Suprapubic skin (tissue), 4 donors: ENCODE measurements around the gene SLC36A3. TPM values are rescaled to one million over a fixed set of nuclear protein-coding genes. Genes with fewer than 3 reads are reported as not detected.

Experiments used
- DNase-seq, 2 donors: peaks; one replicate each; pipeline ENCODE4 v3.0.0-alpha.2; 2019; ENCODE audit warnings: low spot score in 2 of 2
- H3K27ac ChIP-seq: fragments of 200-600 bp; sonication (generic); one replicate; pipeline ENCODE4 v1.5.1; 2019
- H3K27me3 ChIP-seq: fragments of 200-600 bp; sonication (generic); one replicate; pipeline ENCODE4 v1.5.1; 2019
- H3K36me3 ChIP-seq: fragments of 200-600 bp; sonication (generic); one replicate; pipeline ENCODE4 v1.5.1; 2019
- H3K4me1 ChIP-seq: fragments of 200-600 bp; sonication (generic); one replicate; pipeline ENCODE4 v1.5.1; 2019
- H3K4me3 ChIP-seq: fragments of 200-600 bp; sonication (generic); one replicate; pipeline ENCODE4 v1.5.1; 2019; ENCODE audit warnings: mild to moderate bottlenecking
- H3K9me3 ChIP-seq: fragments of 200-600 bp; sonication (generic); one replicate; pipeline ENCODE4 v1.5.1; 2019
- CTCF ChIP-seq, 2 donors: fragments of 200-600 bp in 1 of 2; fragments of 450-650 bp in 1 of 2; sonication (generic) in 1 of 2; IDR thresholded peaks; one replicate each; pipeline ENCODE4 v1.5.1; 2016 to 2019; ENCODE audit warnings: antibody characterized with exemption in 2 of 2, mild to moderate bottlenecking in 1 of 2, moderate library complexity in 1 of 2
- EP300 ChIP-seq: sonication (generic); formaldehyde crosslinking; IDR thresholded peaks from one replicate; pipeline ENCODE4 v1.6.1; 2017; ENCODE audit warnings: antibody characterized with exemption
- POLR2A ChIP-seq, 2 donors: fragments of 450-650 bp; IDR thresholded peaks; one replicate each; pipeline ENCODE4 v1.6.1; 2017; ENCODE audit warnings: antibody characterized with exemption in 2 of 2, mild to moderate bottlenecking in 2 of 2, moderate library complexity in 2 of 2
- POLR2AphosphoS5 ChIP-seq, 3 donors: sonication (generic); formaldehyde crosslinking; IDR thresholded peaks; one replicate each; pipeline ENCODE4 v1.6.1; 2017; ENCODE audit warnings: antibody characterized with exemption in 3 of 3
- WGBS: methylation state at CpG from one replicate; pipeline ENCODE4 v1.1.5; 2018; 5-methylcytosine and 5-hydroxymethylcytosine counted together
- total RNA-seq, 4 donors: library from RNA; depleted of rRNA; stranded (reverse); fragments of >200 nt; gene quantifications; one replicate each; pipeline ENCODE4 v1.1.0, GENCODE V29; 2016

The SLC36A3 gene
- total RNA-seq, 4 donors from 2014 or later, result not detected

GRCh38 chr5:151288180-151288579, 15.4 kb downstream of the SLC36A3 start:
- TF ChIP-seq POLR2A (IDR thresholded peaks at IDR 0.05) (no peak), CTCF (IDR thresholded peaks at IDR 0.05) (no peak), POLR2AphosphoS5 (IDR thresholded peaks at IDR 0.05) (no peak), EP300 (no peak)
- Histone ChIP-seq H3K36me3 (no peaks in the 10 kb centered on the region), H3K27me3 (no peaks in the 10 kb centered on the region), H3K27ac (no peak overlapping the region), H3K9me3 (no peaks in the 10 kb centered on the region), H3K4me3 (no peak overlapping the region), H3K4me1 (no peaks in the 10 kb centered on the region)
- WGBS, result 50% methylated on average over 2 of the region's 2 CpGs
- DNase-seq, result no peak

- WGBS, result 100% methylated on average over 1 of the region's 1 CpG
- H3K4me1 ChIP-seq, result no peaks in the 10 kb centered on the region
- TF ChIP-seq CTCF (IDR thresholded peaks at IDR 0.05) (no peak), POLR2A (IDR thresholded peaks at IDR 0.05) (no peak), POLR2AphosphoS5 (IDR thresholded peaks at IDR 0.05) (no peak), EP300 (no peak)
- H3K27ac ChIP-seq, result no peak overlapping the region
- H3K9me3 ChIP-seq, result no peaks in the 10 kb centered on the region
- no peaks in the 10 kb centered on the region for H3K27me3 ChIP-seq
- no peak for DNase-seq
- H3K4me3 ChIP-seq, result no peak overlapping the region
- no peaks in the 10 kb centered on the region for H3K36me3 ChIP-seq
Observed at GRCh38 chr5:151286246-151286645, 17.3 kb downstream of the SLC36A3 start.

GRCh38 chr5:151285683-151286082, 17.9 kb downstream of the SLC36A3 start:
- Histone ChIP-seq H3K4me1 (no peaks in the 10 kb centered on the region), H3K36me3 (no peaks in the 10 kb centered on the region), H3K9me3 (no peaks in the 10 kb centered on the region), H3K27ac (no peak overlapping the region), H3K27me3 (no peaks in the 10 kb centered on the region), H3K4me3 (no peak overlapping the region)
- no peak for DNase-seq
- WGBS, result 61% methylated on average over 5 of the region's 5 CpGs
- TF ChIP-seq EP300 (no peak), POLR2AphosphoS5 (IDR thresholded peaks at IDR 0.05) (no peak), POLR2A (IDR thresholded peaks at IDR 0.05) (no peak), CTCF (IDR thresholded peaks at IDR 0.05) (no peak)

DNA sequence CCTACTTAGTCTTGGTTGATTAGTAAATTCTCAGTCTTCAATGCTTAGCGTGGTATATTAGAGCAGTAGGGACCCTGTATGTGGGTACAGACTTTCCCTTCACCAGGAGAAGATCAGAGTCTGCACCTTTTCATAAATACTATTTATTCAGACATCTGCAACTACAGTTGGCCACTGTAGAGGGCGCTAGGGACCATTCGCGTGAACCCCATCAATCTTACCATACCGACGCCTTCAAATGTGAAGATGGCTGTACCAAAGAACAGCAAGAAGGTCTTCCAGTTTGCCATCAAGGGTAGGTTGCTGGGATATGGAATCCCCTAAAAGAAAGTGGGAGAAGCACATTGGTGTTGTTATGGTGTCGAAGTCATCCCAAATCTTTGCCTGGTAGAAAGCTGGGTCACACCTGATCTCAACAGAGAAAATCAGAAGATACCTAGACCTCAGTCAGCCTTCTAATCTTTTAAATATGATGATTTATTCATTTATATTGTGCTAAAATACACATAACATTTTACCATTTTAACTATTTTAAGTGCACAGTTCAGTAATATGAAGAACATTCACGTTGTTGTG, 19.1 kb downstream of the SLC36A3 start:
- Histone ChIP-seq H3K4me1 (no peaks in the 10 kb centered on the region), H3K27ac (no peak overlapping the region), H3K36me3 (no peaks in the 10 kb centered on the region), H3K27me3 (no peaks in the 10 kb centered on the region), H3K4me3 (no peak overlapping the region), H3K9me3 (no peaks in the 10 kb centered on the region)
- WGBS, result 40% methylated on average over 8 of the region's 8 CpGs
- TF ChIP-seq CTCF (IDR thresholded peaks at IDR 0.05) (no peak), EP300 (no peak), POLR2AphosphoS5 (IDR thresholded peaks at IDR 0.05) (no peak), POLR2A (IDR thresholded peaks at IDR 0.05) (no peak)
- DNase-seq, result no peak

GRCh38 chr5:151283120-151283825, 20.3 kb downstream of the SLC36A3 start:
- no peak for DNase-seq
- TF ChIP-seq EP300, result no peak
- no peak for TF ChIP-seq POLR2A (IDR thresholded peaks at IDR 0.05)
- no peak for TF ChIP-seq CTCF (IDR thresholded peaks at IDR 0.05)
- no peak for TF ChIP-seq POLR2AphosphoS5 (IDR thresholded peaks at IDR 0.05)
- 83% methylated on average over 4 of the region's 4 CpGs for WGBS
- Histone ChIP-seq H3K9me3 (no peaks in the 10 kb centered on the region), H3K4me1 (no peaks in the 10 kb centered on the region), H3K4me3 (no peak overlapping the region), H3K27me3 (no peaks in the 10 kb centered on the region), H3K27ac (no peak overlapping the region), H3K36me3 (no peaks in the 10 kb centered on the region)
